GM19351 (cell line): Measurements from ENCODE around the gene ZNF664.
"Not testable (repeated sequence)": the region's sequence is repeated elsewhere in the genome, so short reads cannot be mapped to it uniquely, and the experiment has no call there.

Source experiments
- ATAC-seq: cut with Tn5 transposase; IDR thresholded peaks from one replicate; pipeline ENCODE4 v1.9.1; 2021; ENCODE audit warnings: mild to moderate bottlenecking, moderate library complexity; ENCODE audit not compliant: unreplicated experiment

ZNF664 gene

GRCh38 chr12:123941000-123941399 lies 32.0 kb upstream of the ZNF664 start:
- ATAC-seq, result no peak

- no peak for ATAC-seq
Measured at GRCh38 chr12:123941624-123942237, 31.3 kb upstream of the ZNF664 start.

- ATAC-seq, result no peak
Measured at GRCh38 chr12:123942238-123942653, 30.8 kb upstream of the ZNF664 start.

GRCh38 chr12:123942911-123943648 lies 29.9 kb upstream of the ZNF664 start:
- ATAC-seq, result no peak

GRCh38 chr12:123943816-123944215 lies 29.2 kb upstream of the ZNF664 start:
- no peak for ATAC-seq

GRCh38 chr12:123944696-123945095 lies 28.3 kb upstream of the ZNF664 start:
- ATAC-seq, result no peak

GRCh38 chr12:123945287-123946151 lies 27.5 kb upstream of the ZNF664 start:
- ATAC-seq, result no peak

GRCh38 chr12:123946152-123946515 lies 26.9 kb upstream of the ZNF664 start:
- no peak for ATAC-seq

- ATAC-seq, result not testable (repeated sequence)
Measured at GRCh38 chr12:123946516-123947505, 26.2 kb upstream of the ZNF664 start.

GRCh38 chr12:123947531-123947930 lies 25.5 kb upstream of the ZNF664 start:
- ATAC-seq, result not testable (repeated sequence)

GRCh38 chr12:123948401-123948795 lies 24.6 kb upstream of the ZNF664 start:
- no peak for ATAC-seq

GRCh38 chr12:123948796-123949769 lies 23.9 kb upstream of the ZNF664 start:
- ATAC-seq, result no peak

- no peak for ATAC-seq
Measured at GRCh38 chr12:123949770-123950165, 23.2 kb upstream of the ZNF664 start.

- no peak for ATAC-seq
Measured at GRCh38 chr12:123950476-123951349, 22.3 kb upstream of the ZNF664 start.

GRCh38 chr12:123951467-123951866 lies 21.5 kb upstream of the ZNF664 start:
- no peak for ATAC-seq

GRCh38 chr12:123952037-123952436 lies 21.0 kb upstream of the ZNF664 start:
- ATAC-seq, result no peak

- no peak for ATAC-seq
Measured at GRCh38 chr12:123954647-123955350, 18.2 kb upstream of the ZNF664 start.

GRCh38 chr12:123956249-123956648 lies 16.8 kb upstream of the ZNF664 start:
- no peak for ATAC-seq
